ENCODE measurements around the gene NDUFAF7.

The NDUFAF7 gene

GRCh38 chr2:37295469-37296073 is 64.1 kb downstream of the NDUFAF7 start:
- H3K4me2 ChIP-seq (ENCODE audit: low read depth, low read length, poor library complexity, severe bottlenecking), result no peak overlapping the region
- H3K9me3 ChIP-seq (ENCODE audit: insufficient read depth, low read depth, low read length), result no peaks in the 10 kb centered on the region
- no peaks in the 10 kb centered on the region for H3K9me2 ChIP-seq (replicated peaks; ENCODE audit: low read depth, low read length)
- H3K9ac ChIP-seq (ENCODE audit: low read depth, low read length, poor library complexity, severe bottlenecking), result no peak overlapping the region
- no peaks in the 10 kb centered on the region for H3K27me3 ChIP-seq (ENCODE audit: insufficient read depth, low read length, poor library complexity, severe bottlenecking)
- TF ChIP-seq CTCF (conservative IDR thresholded peaks at IDR 0.05; ENCODE audit: low read length) (no peak), EZH2phosphoT487 (IDR thresholded peaks at IDR 0.05; ENCODE audit: borderline replicate concordance) (no peak)
- H4K20me1 ChIP-seq (ENCODE audit: insufficient read depth, low read length, poor library complexity, severe bottlenecking), result peaks cover 13% of the 10 kb centered on the region
- peaks cover 23% of the 10 kb centered on the region; the same call in 1 of the 2 replicates for H3K36me3 ChIP-seq (ENCODE audit: insufficient read depth, low read length)
- H3F3A ChIP-seq (ENCODE audit: low read depth), result no peaks in the 10 kb centered on the region
- no peak overlapping the region for H3K4me3 ChIP-seq (ENCODE audit: low read length, poor library complexity, severe bottlenecking)
- H2AFZ ChIP-seq (ENCODE audit: low read length), result no peak overlapping the region
- H3K4me1 ChIP-seq (ENCODE audit: insufficient read depth, low read length, poor library complexity, severe bottlenecking), result no peaks in the 10 kb centered on the region
- H3K79me2 ChIP-seq (ENCODE audit: insufficient read depth, low read length), result peaks cover 64% of the 10 kb centered on the region

- H3F3A ChIP-seq (ENCODE audit: low read depth), result no peaks in the 10 kb centered on the region
- peaks cover 82% of the 10 kb centered on the region for H3K79me2 ChIP-seq (ENCODE audit: insufficient read depth, low read length)
Observed at GRCh38 chr2:37297632-37298031, 66.2 kb downstream of the NDUFAF7 start.

More at GRCh38 chr2:37297632-37298031, 66.2 kb downstream of the NDUFAF7 start:
- H3K9me2 ChIP-seq (replicated peaks; ENCODE audit: low read depth, low read length), result no peaks in the 10 kb centered on the region
- H3K27me3 ChIP-seq (ENCODE audit: insufficient read depth, low read length, poor library complexity, severe bottlenecking), result no peaks in the 10 kb centered on the region
- H3K4me2 ChIP-seq (ENCODE audit: low read depth, low read length, poor library complexity, severe bottlenecking), result no peak overlapping the region
- TF ChIP-seq CTCF (conservative IDR thresholded peaks at IDR 0.05; ENCODE audit: low read length), result no peak
- no peak for TF ChIP-seq EZH2phosphoT487 (IDR thresholded peaks at IDR 0.05; ENCODE audit: borderline replicate concordance)
- no peak overlapping the region for H2AFZ ChIP-seq (ENCODE audit: low read length)
- H3K4me3 ChIP-seq (ENCODE audit: low read length, poor library complexity, severe bottlenecking), result no peak overlapping the region
- H3K4me1 ChIP-seq (ENCODE audit: insufficient read depth, low read length, poor library complexity, severe bottlenecking), result no peaks in the 10 kb centered on the region
- H3K9ac ChIP-seq (ENCODE audit: low read depth, low read length, poor library complexity, severe bottlenecking), result no peak overlapping the region
- H4K20me1 ChIP-seq (ENCODE audit: insufficient read depth, low read length, poor library complexity, severe bottlenecking), result peaks cover 28% of the 10 kb centered on the region
- H3K9me3 ChIP-seq (ENCODE audit: insufficient read depth, low read depth, low read length), result no peaks in the 10 kb centered on the region; the same call in 1 of the 2 replicates
- 0 out of 2 replicates have a peak, but pooled peaks cover 7% of the 10 kb centered on the region for H3K36me3 ChIP-seq (ENCODE audit: insufficient read depth, low read length)
